K562 (cell line): Measurements from ENCODE around the gene ZSWIM1. TPM values are rescaled to one million over a fixed set of nuclear protein-coding genes. Genes with fewer than 3 reads are reported as not detected.

ENCODE experiments used
- ATAC-seq: fragments of 200-7000 bp; cut with Tn5 transposase; 3 replicates; pipeline ENCODE4 v1.9.1; 2020; ENCODE audit warnings: moderate library complexity
- BruUV-seq: library from RNA; stranded (reverse); fragments of 400-500 nt; replicated peaks from 2 replicates; lab custom pipeline; 2021; lab: Mats Ljungman, UMichigan
- CTCF ChIA-PET: fragments of 300-600 bp; formaldehyde crosslinking; extraction: SDS; loops from one replicate; lab custom pipeline; 2021; ENCODE audit warnings: low intra/inter-chr PET ratio; lab: Yijun Ruan, JAX
- POLR2A ChIA-PET: fragments of 300-600, 350-650 bp; sonication (Branson Sonifier 250); formaldehyde crosslinking; extraction: SDS; loops from one replicate; lab custom pipeline; 2021; ENCODE audit warnings: antibody characterized with exemption, inconsistent platforms; lab: Yijun Ruan, JAX
- DNase-seq, 4 experiments: peaks; one replicate each; pipeline versions ENCODE4 v3.0.0 to v3.0.0-alpha.2; 2011 to 2018; ENCODE audit warnings: low spot score in 3 of 4, mixed read lengths in 3 of 4; ENCODE audit errors: extremely low read depth in 1 of 4
- FAIRE-seq: peaks from 2 replicates; lab custom pipeline; 2011; peaks lifted over from hg19 to GRCh38; lab: Jason Lieb, UNC
- H2AFZ ChIP-seq: 2 replicates; pipeline ENCODE4 v1.6.0; 2011; ENCODE audit warnings: low read depth, low read length, control low read depth, inconsistent platforms
- H3K27ac ChIP-seq: fragments of 200-600 bp; 3 replicates; pipeline ENCODE4 v1.8.0; 2011; ENCODE audit warnings: low read depth, mild to moderate bottlenecking, control low read depth, inconsistent platforms, low read length, moderate library complexity, mixed read lengths; ENCODE audit errors: extremely low read depth
- H3K27me3 ChIP-seq, 2 experiments: fragments of 300-600 bp in 1 of 2; 2 replicates in 1 of 2; 3 replicates in 1 of 2; pipeline versions ENCODE4 v1.6.0 to v1.8.0; 2011; ENCODE audit warnings: inconsistent platforms in 2 of 2, low read length in 2 of 2, mild to moderate bottlenecking in 1 of 2, mixed read lengths in 1 of 2, moderate library complexity in 1 of 2; ENCODE audit not compliant: control insufficient read depth in 2 of 2, insufficient read depth in 2 of 2
- H3K36me3 ChIP-seq: fragments of 300-600 bp; 3 replicates; pipeline ENCODE4 v1.8.0; 2011; ENCODE audit warnings: mild to moderate bottlenecking, low read length, inconsistent platforms; ENCODE audit not compliant: control insufficient read depth, insufficient read depth
- H3K4me1 ChIP-seq, 2 experiments: fragments of 200-600 bp in 1 of 2; replicated peaks in 1 of 2; 2 replicates in 1 of 2; 3 replicates in 1 of 2; pipeline versions ENCODE4 v1.5.1 to v1.8.0; 2011; ENCODE audit warnings: inconsistent platforms in 2 of 2, low read length in 2 of 2, mild to moderate bottlenecking in 1 of 2, mixed read lengths in 1 of 2, moderate library complexity in 1 of 2; ENCODE audit not compliant: control insufficient read depth in 2 of 2, insufficient read depth in 2 of 2
- H3K4me2 ChIP-seq: 2 replicates; pipeline ENCODE4 v1.6.1; 2011; ENCODE audit warnings: low read length, control low read depth, inconsistent platforms, mixed read lengths; ENCODE audit not compliant: insufficient read depth
- H3K4me3 ChIP-seq: fragments of 200-600 bp; sonication (generic), shearing (Covaris generic); 2 replicates; pipeline ENCODE4 v1.5.1; 2016; ENCODE audit warnings: control low read depth, inconsistent platforms
- H3K79me2 ChIP-seq: fragments of 200-600 bp; 3 replicates; pipeline ENCODE4 v1.8.0; 2011; ENCODE audit warnings: low read length, inconsistent platforms; ENCODE audit not compliant: control insufficient read depth, insufficient read depth
- H3K9ac ChIP-seq, 2 experiments: 2 replicates each; pipeline versions ENCODE4 v1.6.0 to v1.6.1; 2011; ENCODE audit warnings: low read depth in 2 of 2, low read length in 2 of 2, control low read depth in 1 of 2, inconsistent platforms in 1 of 2, mild to moderate bottlenecking in 1 of 2, mixed read lengths in 1 of 2; ENCODE audit not compliant: insufficient read depth in 1 of 2
- H3K9me1 ChIP-seq: one replicate; pipeline ENCODE4 v1.6.0; 2011; ENCODE audit warnings: inconsistent platforms, mild to moderate bottlenecking, low read length, moderate library complexity; ENCODE audit not compliant: control insufficient read depth, insufficient read depth
- H3K9me3 ChIP-seq: replicated peaks from 2 replicates; pipeline ENCODE4 v1.5.1; 2011; ENCODE audit warnings: low read depth, low read length, inconsistent platforms; ENCODE audit not compliant: control insufficient read depth, insufficient read depth
- H4K20me1 ChIP-seq: replicated peaks from 2 replicates; pipeline ENCODE4 v1.6.1; 2011; ENCODE audit warnings: low read length, inconsistent platforms, mixed read lengths; ENCODE audit not compliant: control insufficient read depth, insufficient read depth
- ARID1B ChIP-seq: fragments of 450-650 bp; IDR thresholded peaks from 2 replicates; pipeline ENCODE4 v1.6.1; 2016; ENCODE audit warnings: antibody characterized with exemption, mild to moderate bottlenecking, inconsistent platforms
- BRD9 ChIP-seq: fragments of 450-650 bp; IDR thresholded peaks from 2 replicates; pipeline ENCODE4 v1.6.1; 2018; ENCODE audit warnings: low read depth; ENCODE audit not compliant: partially characterized antibody
- CBFA2T3 ChIP-seq: fragments of 450-650 bp; IDR thresholded peaks from 2 replicates; pipeline ENCODE4 v1.6.1; 2017
- ELF1 ChIP-seq: fragments of 200-800 bp; sonication (Bioruptor generic); IDR thresholded peaks from 2 replicates; pipeline ENCODE4 v1.6.1; 2016; ENCODE audit warnings: missing genetic modification characterization, missing compliant biosample characterization
- GATAD2A ChIP-seq: fragments of 450-650 bp; IDR thresholded peaks from 2 replicates; pipeline ENCODE4 v1.6.1; 2017
- GTF2F1 ChIP-seq: IDR thresholded peaks from 2 replicates; pipeline ENCODE4 v1.6.1; 2011; ENCODE audit warnings: low read depth, low read length, improper control_type of control experiment
- NFATC3 ChIP-seq: fragments of 450-650 bp; IDR thresholded peaks from 2 replicates; pipeline ENCODE4 v1.6.1; 2017; ENCODE audit warnings: mild to moderate bottlenecking
- SLC30A9 ChIP-seq: fragments of 250-450 bp; sonication (Bioruptor Pico); IDR thresholded peaks from 2 replicates; pipeline ENCODE4 v1.8.0; 2022; ENCODE audit warnings: mild to moderate bottlenecking, moderate library complexity
- ZC3H11A ChIP-seq: IDR thresholded peaks from 2 replicates; pipeline ENCODE4 v1.6.1; 2012; ENCODE audit warnings: low read depth, low read length, improper control_type of control experiment
- ZC3H4 ChIP-seq: sonication (generic); formaldehyde crosslinking; IDR thresholded peaks from 2 replicates; pipeline ENCODE4 v1.9.0; 2021; ENCODE audit warnings: missing genetic modification reagents, borderline replicate concordance
- ZNF23 ChIP-seq: fragments of 250-450 bp; sonication (Bioruptor Pico); IDR thresholded peaks from 2 replicates; pipeline ENCODE4 v1.4.0; 2020; ENCODE audit warnings: mild to moderate bottlenecking
- ZNF324 ChIP-seq: fragments of 250-450 bp; sonication (Bioruptor Pico); IDR thresholded peaks from 2 replicates; pipeline ENCODE4 v1.4.0; 2020; ENCODE audit warnings: mild to moderate bottlenecking
- ZNF347 ChIP-seq: fragments of 450-650 bp; formaldehyde crosslinking; IDR thresholded peaks from 2 replicates; pipeline ENCODE4 v1.4.0; 2020; ENCODE audit warnings: low read depth, mild to moderate bottlenecking, moderate library complexity
- ZNF696 ChIP-seq: fragments of 250-450 bp; sonication (Bioruptor Pico); conservative IDR thresholded peaks from 2 replicates; pipeline ENCODE4 v1.4.0; 2020; ENCODE audit warnings: mild to moderate bottlenecking, moderate library complexity
- WGBS: fragments of 100-300 bp; shearing (Covaris generic); methylation state at CpG from one replicate; pipeline ENCODE4 v1.1.6; 2016; ENCODE audit warnings: low coverage, mixed read lengths; ENCODE audit not compliant: insufficient coverage; ENCODE audit errors: missing lambda C conversion rate; 5-methylcytosine and 5-hydroxymethylcytosine counted together
- in situ Hi-C: fragments of 300-500 bp; cut with MboI; formaldehyde crosslinking; loops from 4 replicates; pipeline ENCODE4 v1.15.0; 2018; ENCODE audit warnings: inconsistent platforms, mixed read lengths
- intact Hi-C: fragments of 100-400 bp; cut with micrococcal nuclease; formaldehyde crosslinking; loops from 2 replicates; pipeline ENCODE4 v1.14.2; 2022
- polyA plus RNA-seq, 8 experiments: library from polyadenylated mRNA; depleted of rRNA in 4 of 8; stranded (reverse) in 5 of 8; unstranded in 3 of 8; fragments of >200 nt; fragmentation: Nextera tagmentation in 2 of 8; fragmentation: Illumina TruSeq in 1 of 8; extraction: Ambion mirVana in 2 of 8; extraction: Trizol in 1 of 8; gene quantifications; 2 replicates each; pipeline versions ENCODE4 v1.2.1 to v1.2.3, GENCODE V29; 2011 to 2014; ENCODE audit warnings: inconsistent platforms in 1 of 8, missing spikeins in 1 of 8
- total RNA-seq, 7 experiments: library from RNA; depleted of rRNA in 6 of 7; stranded (reverse); fragments of >200 nt in 6 of 7; fragmentation: Illumina TruSeq in 2 of 7; extraction: Trizol in 2 of 7; gene quantifications; 2 replicates each; pipeline versions ENCODE4 v1.2.1 to v1.2.3, GENCODE V29; 2011 to 2021; ENCODE audit warnings: low replicate concordance in 1 of 7
- TF ChIP-seq, protein P1 (sequence below): sonication (generic); formaldehyde crosslinking; IDR thresholded peaks from 2 replicates; pipeline ENCODE4 v1.8.0; 2023; ENCODE audit warnings: missing genetic modification reagents, mild to moderate bottlenecking, borderline replicate concordance
- TF ChIP-seq, protein P2 (sequence below): fragments of 250-450 bp; sonication (Bioruptor Pico); IDR thresholded peaks from 2 replicates; pipeline ENCODE4 v1.4.0; 2020
- TF ChIP-seq, protein P3 (sequence below): fragments of 250-450 bp; sonication (Bioruptor Pico); IDR thresholded peaks from 2 replicates; pipeline ENCODE4 v1.8.0; 2021; ENCODE audit warnings: moderate library complexity, mild to moderate bottlenecking, inconsistent platforms

Gene ZSWIM1
- total and polyA plus RNA-seq, 9 of the 15 experiments (the other 6 are each of a cell fraction or from before 2014, with no cell fraction given): 2.5 to 15.6 (median 9.5) TPM

DNA sequence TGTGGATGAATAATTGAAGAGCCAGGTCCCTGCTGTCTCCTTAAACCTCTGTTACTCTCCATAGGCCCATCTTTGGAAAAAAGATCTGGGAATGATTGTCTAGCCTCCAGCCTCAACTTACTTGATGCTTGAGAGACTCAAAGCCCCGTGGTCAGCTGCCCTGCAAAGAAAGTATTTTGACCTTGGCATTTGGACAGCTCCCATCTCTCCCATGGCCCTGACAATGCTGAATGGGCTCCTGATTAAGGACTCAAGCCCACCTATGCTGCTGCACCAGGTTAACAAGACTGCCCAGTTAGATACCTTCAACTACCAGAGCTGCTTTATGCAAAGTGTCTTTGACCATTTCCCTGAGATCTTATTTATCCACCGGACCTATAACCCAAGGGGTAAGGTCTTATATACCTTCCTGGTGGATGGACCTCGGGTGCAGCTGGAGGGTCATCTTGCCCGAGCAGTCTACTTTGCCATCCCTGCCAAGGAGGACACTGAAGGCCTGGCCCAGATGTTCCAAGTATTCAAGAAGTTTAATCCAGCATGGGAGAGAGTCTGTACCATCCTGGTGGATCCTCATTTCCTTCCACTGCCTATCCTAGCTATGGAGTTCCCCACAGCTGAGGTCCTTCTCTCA lies 1.6 kb downstream of the ZSWIM1 start:
- 88% methylated on average over 4 of the region's 4 CpGs for WGBS
- in situ Hi-C loops (no loop called here), intact Hi-C loops (loop anchor here (10.0 kb wide), 1 partner anchor 48 kb away; the partner anchor contains the start of gene SNX21)
- Histone ChIP-seq H3K9ac (no peak overlapping the region), H3K27me3 (no peaks in the 10 kb centered on the region), H3K4me1 (peaks cover 30 to 37% of the 10 kb centered on the region in 2 experiments), H3K36me3 (peaks cover 36% of the 10 kb centered on the region; the same call in 2 of the 3 replicates), H3K79me2 (peaks cover 32% of the 10 kb centered on the region), H3K4me2 (no peak overlapping the region), H2AFZ (no peak overlapping the region), H3K4me3 (no peak overlapping the region), H3K9me1 (peaks cover 4% of the 10 kb centered on the region), H3K27ac (no peak overlapping the region; the same call in 2 of the 3 replicates), H4K20me1 (no peaks in the 10 kb centered on the region), H3K9me3 (no peaks in the 10 kb centered on the region)
- TF ChIP-seq GATAD2A: no peak
- TF ChIP-seq ZNF347: no peak
- no peak for TF ChIP-seq CBFA2T3
- TF ChIP-seq, protein P1, sequence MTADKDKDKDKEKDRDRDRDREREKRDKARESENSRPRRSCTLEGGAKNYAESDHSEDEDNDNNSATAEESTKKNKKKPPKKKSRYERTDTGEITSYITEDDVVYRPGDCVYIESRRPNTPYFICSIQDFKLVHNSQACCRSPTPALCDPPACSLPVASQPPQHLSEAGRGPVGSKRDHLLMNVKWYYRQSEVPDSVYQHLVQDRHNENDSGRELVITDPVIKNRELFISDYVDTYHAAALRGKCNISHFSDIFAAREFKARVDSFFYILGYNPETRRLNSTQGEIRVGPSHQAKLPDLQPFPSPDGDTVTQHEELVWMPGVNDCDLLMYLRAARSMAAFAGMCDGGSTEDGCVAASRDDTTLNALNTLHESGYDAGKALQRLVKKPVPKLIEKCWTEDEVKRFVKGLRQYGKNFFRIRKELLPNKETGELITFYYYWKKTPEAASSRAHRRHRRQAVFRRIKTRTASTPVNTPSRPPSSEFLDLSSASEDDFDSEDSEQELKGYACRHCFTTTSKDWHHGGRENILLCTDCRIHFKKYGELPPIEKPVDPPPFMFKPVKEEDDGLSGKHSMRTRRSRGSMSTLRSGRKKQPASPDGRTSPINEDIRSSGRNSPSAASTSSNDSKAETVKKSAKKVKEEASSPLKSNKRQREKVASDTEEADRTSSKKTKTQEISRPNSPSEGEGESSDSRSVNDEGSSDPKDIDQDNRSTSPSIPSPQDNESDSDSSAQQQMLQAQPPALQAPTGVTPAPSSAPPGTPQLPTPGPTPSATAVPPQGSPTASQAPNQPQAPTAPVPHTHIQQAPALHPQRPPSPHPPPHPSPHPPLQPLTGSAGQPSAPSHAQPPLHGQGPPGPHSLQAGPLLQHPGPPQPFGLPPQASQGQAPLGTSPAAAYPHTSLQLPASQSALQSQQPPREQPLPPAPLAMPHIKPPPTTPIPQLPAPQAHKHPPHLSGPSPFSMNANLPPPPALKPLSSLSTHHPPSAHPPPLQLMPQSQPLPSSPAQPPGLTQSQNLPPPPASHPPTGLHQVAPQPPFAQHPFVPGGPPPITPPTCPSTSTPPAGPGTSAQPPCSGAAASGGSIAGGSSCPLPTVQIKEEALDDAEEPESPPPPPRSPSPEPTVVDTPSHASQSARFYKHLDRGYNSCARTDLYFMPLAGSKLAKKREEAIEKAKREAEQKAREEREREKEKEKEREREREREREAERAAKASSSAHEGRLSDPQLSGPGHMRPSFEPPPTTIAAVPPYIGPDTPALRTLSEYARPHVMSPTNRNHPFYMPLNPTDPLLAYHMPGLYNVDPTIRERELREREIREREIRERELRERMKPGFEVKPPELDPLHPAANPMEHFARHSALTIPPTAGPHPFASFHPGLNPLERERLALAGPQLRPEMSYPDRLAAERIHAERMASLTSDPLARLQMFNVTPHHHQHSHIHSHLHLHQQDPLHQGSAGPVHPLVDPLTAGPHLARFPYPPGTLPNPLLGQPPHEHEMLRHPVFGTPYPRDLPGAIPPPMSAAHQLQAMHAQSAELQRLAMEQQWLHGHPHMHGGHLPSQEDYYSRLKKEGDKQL (CRISPR knock-in tag): no peak
- TF ChIP-seq ZNF324 (CRISPR knock-in tag): no peak
- no peak for TF ChIP-seq SLC30A9
- no peak for TF ChIP-seq ZC3H11A
- TF ChIP-seq, protein P2, sequence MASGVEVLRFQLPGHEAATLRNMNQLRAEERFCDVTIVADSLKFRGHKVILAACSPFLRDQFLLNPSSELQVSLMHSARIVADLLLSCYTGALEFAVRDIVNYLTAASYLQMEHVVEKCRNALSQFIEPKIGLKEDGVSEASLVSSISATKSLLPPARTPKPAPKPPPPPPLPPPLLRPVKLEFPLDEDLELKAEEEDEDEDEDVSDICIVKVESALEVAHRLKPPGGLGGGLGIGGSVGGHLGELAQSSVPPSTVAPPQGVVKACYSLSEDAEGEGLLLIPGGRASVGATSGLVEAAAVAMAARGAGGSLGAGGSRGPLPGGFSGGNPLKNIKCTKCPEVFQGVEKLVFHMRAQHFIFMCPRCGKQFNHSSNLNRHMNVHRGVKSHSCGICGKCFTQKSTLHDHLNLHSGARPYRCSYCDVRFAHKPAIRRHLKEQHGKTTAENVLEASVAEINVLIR: no peak
- TF ChIP-seq NFATC3: no peak
- no peak for TF ChIP-seq ZNF696 (CRISPR knock-in tag)
- TF ChIP-seq, protein P3, sequence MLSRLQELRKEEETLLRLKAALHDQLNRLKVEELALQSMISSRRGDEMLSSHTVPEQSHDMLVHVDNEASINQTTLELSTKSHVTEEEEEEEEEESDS: no peak
- no peak for TF ChIP-seq ARID1B
- no peak for TF ChIP-seq BRD9
- TF ChIP-seq ZNF23: no peak
- no peak for TF ChIP-seq GTF2F1
- no peak for TF ChIP-seq ELF1 (tag)
- no peak for TF ChIP-seq ZC3H4 (CRISPR knock-in tag)
- no TSS peak for BruUV-seq
- DNase-seq: no peak
- FAIRE-seq: no peak
- POLR2A ChIA-PET: interaction anchor here (0.7 to 2.4 kb wide), 7 partner anchors 7 to 1144 kb away, joined by 3 to 11 read pairs (median 6); partner anchors contain the start of genes CTSA and NEURL2
- CTCF ChIA-PET: no interaction called here
- ATAC-seq: no peak
